ENCODE data around the gene THEMIS2. TPM values are rescaled to one million over a fixed set of nuclear protein-coding genes. Genes with fewer than 3 reads are reported as not detected.
A peak's percentile ranks its signal among the peaks of the same experiment; 100 is the strongest.

THEMIS2 gene
- total RNA-seq, 1 experiment from 2014 or later, result 66.1 TPM

DNA sequence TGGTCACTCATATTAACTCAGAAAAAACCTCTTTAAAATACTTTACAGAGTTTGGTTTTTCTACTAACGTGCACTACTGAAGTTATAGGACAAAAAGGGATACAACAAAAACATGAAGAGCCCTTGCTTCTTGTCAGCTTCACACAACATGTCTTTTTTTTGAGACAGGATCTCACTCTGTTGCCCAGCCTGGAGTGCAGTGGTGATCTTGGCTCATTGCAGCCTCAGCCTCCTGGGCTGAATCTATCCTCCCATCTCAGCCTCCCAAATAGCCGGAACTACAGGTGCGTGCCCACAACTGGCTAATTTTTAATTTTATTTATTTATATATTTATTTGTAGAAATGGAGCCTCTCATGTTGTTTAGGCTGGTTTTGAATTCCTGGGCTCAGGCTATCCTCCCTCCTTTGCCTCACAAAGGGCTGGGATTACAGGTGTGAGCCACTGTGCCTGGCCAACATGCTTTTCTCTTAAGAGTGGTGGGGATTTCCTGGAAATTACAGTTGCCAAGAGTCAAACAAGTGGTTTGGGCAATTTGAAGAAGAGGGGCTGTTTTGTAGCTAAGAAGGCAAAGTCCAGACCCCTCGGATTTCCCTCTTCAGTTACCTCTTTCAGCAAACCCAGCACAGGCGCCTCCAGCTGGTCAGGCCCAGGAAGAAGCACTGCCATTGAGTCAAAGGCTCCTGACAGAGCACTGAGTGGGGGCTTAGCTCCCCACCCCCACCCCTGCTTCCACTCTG, 56.0 kb downstream of the THEMIS2 start:
- in situ Hi-C loops (cut with HindIII; ENCODE audit: low pct_unique_long_range_greater_than_20kb, low sequenced_read_pairs), result no loop called here
- DNase-seq (ENCODE audit: low read depth, low spot score), result peak; percentile 13

DNA sequence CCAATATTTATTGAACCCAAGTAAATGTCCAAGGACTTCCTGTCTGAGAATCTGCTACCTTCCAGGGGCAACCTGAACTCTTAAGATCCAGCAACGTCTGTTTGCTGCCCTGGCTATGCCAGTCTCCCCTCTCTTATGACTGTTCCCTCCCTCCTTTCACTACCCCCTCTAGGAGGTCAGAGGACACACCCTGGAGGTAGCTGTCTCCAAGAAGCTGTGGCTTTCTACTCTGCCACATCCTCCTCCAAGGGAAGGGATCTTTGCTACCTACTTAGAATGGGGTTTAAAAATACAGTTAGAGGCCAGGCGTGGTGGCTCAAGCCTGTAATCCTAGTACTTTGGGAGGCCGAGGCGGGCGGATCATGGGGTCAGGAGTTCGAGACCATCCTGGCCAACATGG, 58.8 kb downstream of the THEMIS2 start:
- in situ Hi-C loops (cut with HindIII; ENCODE audit: low pct_unique_long_range_greater_than_20kb, low sequenced_read_pairs), result no loop called here
- DNase-seq (ENCODE audit: low read depth, low spot score), result no peak

DNA sequence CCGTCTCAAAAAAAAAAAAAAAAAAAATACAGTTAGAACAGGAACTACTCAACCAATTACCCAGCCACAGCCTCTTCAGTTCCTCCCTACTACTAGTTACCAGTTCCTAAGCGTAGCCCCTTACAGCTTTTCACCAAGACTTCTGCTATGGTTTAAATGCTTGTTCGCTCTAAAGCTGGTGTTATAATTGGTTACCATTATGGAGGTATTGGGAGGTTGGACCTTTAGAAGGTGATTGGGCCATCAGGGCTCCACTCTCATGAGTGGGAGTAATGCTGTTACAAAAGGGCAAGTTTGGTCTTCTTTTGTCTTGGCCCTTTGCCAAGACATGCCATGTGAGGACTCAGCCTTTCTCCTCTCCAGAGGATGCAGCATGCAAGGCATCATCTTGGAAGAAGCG, 59.4 kb downstream of the THEMIS2 start:
- in situ Hi-C loops (cut with HindIII; ENCODE audit: low pct_unique_long_range_greater_than_20kb, low sequenced_read_pairs), result no loop called here
- DNase-seq (ENCODE audit: low read depth, low spot score), result peak; percentile 14

DNA sequence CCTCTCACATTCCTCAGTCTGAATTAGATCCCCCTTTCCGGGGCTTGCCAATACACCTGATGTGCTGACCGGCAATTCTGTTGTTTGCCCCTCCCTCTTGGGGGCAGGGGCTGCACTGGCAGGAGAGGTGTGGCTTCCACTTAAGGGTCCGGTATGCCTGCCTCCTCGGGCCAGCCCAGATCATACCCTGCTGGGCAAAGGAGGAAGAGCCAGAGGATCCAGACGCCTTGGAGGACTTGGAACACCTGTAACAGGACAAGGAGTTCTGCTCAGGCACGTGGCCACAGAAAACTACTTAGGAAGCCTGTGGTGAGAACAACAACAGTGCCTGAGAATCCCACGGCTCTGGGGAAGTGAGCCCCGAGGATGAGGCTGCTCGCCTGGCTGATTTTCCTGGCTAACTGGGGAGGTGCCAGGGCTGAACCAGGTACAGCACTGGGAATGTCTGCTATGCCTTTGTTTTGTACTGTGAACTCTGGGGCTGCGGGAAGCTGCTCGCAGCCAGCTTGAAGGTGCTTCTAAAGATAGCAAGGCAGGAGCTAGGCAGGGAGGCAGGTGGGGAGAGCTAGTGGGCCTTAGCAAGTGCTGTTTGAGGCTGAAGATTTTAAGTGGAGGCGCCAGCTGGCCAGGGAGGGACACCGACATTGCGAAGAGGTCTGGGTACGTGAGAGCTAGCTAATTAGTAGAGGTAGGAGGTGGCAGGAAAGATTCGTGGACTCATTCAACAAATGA, 62.6 kb downstream of the THEMIS2 start, which contains the start of gene SMPDL3B:
TSS of gene SMPDL3B (plus strand) at position 183 of the 732 bp plus-strand sequence. CDS start at position 367, 184 bp downstream.
- in situ Hi-C loops (cut with HindIII; ENCODE audit: low pct_unique_long_range_greater_than_20kb, low sequenced_read_pairs), result no loop called here
- DNase-seq (ENCODE audit: low read depth, low spot score), result peak; percentile 60

DNA sequence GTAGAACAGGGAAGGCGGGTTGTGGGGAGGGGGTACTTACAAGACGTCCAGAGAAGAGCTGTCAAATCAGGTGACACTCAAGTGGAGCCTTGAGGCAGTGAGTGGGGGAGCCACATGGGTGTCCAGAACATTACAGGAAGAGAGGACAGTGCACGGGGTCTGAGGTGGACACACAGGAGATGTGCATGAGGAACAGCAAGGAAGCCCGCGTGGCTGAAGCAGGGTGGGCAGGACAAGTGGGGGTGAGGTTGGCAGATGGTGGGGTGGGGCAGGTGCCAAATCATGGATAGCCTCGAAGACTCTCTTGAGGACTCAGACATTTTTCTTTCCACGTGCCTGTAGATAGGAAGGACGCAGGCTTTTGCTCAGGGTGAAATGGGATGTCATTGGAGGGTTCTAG, 63.4 kb downstream of the THEMIS2 start:
- in situ Hi-C loops (cut with HindIII; ENCODE audit: low pct_unique_long_range_greater_than_20kb, low sequenced_read_pairs), result no loop called here
- DNase-seq (ENCODE audit: low read depth, low spot score), result no peak

Small RNA genes within 50 kb of the gene (small RNA-seq; reads per million reads assigned to genes)
- gene RNU6-1245P, result 0 to 0.05 reads per million in 2 experiments
- 29.1 to 439 reads per million in 2 experiments for gene SCARNA1

Other genes with a start within 250 kb of the THEMIS2 start
- not detected in 2 replicates for gene FGR, start 237.4 kb upstream of the THEMIS2 start, total RNA-seq (2014; rRNA removed; shearing (Covaris generic))
- gene IFI6, start 200.4 kb upstream of the THEMIS2 start, total RNA-seq (2014; rRNA removed; shearing (Covaris generic)), result 56.8 and 67.2 TPM in 2 replicates
- 9.8 and 10.1 TPM in 2 replicates for gene FAM76A, start 146.6 kb upstream of the THEMIS2 start, total RNA-seq (2014; rRNA removed; shearing (Covaris generic))
- 29.0 and 30.5 TPM in 2 replicates for gene STX12, start 99.3 kb upstream of the THEMIS2 start, total RNA-seq (2014; rRNA removed; shearing (Covaris generic))
- gene PPP1R8, start 41.8 kb upstream of the THEMIS2 start, total RNA-seq (2014; rRNA removed; shearing (Covaris generic)), result 38.7 and 41.2 TPM in 2 replicates
- 50.9 and 51.2 TPM in 2 replicates for gene RPA2, start 42.0 kb downstream of the THEMIS2 start, total RNA-seq (2014; rRNA removed; shearing (Covaris generic))
- gene SMPDL3B, start 62.5 kb downstream of the THEMIS2 start, total RNA-seq (2014; rRNA removed; shearing (Covaris generic)), result 1.0 and 2.0 TPM in 2 replicates
- gene XKR8, start 87.4 kb downstream of the THEMIS2 start, total RNA-seq (2014; rRNA removed; shearing (Covaris generic)), result not detected in 2 replicates
- 20.9 and 22.6 TPM in 2 replicates for gene EYA3, start 216.1 kb downstream of the THEMIS2 start, total RNA-seq (2014; rRNA removed; shearing (Covaris generic))

Data from SK-MEL-5 (cell line).